ENCODE measurements around the gene MCM6.

DNA sequence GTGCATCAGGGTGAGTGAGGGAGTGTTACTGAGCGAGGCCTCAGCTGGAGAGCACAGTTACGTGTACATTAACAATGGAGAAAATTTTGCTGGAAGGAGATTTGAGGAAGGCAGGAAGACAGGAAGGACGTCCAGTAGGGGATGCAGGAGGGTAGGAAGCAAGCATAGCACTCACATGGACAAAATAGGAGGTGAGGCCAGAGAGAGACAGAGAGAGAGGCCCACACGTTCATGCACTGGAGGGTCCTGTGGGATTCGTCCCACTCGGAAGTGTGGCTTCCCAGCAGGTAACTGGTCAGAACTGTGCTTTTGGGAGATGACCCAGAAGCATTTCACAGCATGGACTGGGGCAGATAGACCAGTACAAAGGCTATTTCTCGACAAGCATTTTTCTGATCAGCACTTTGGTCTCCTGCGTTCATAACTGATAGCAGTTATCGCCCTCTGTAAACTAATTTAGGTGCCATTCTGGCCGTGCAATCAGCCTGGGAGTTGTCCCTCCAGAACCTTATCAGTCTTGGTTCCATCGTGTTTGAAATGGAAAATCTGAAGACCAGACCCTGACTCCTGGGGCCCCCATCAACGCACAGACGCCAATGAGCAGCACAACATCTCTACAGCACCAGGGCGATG lies 44.9 kb downstream of the MCM6 start:
- TF ChIP-seq POLR2A (IDR thresholded peaks at IDR 0.05) = no peak
- no peak for TF ChIP-seq CTCF (IDR thresholded peaks at IDR 0.05)
